HG03025 (cell line): ENCODE measurements around the gene RSRC1.
A peak's percentile ranks its signal among the peaks of the same experiment; 100 is the strongest.
"Not testable (repeated sequence)": the region's sequence is repeated elsewhere in the genome, so short reads cannot be mapped to it uniquely, and the experiment has no call there.

ENCODE experiments used
- ATAC-seq: cut with Tn5 transposase; IDR thresholded peaks from one replicate; pipeline ENCODE4 v1.9.1; 2021; ENCODE audit warnings: mild to moderate bottlenecking, moderate library complexity; ENCODE audit not compliant: unreplicated experiment, low FRiP score

The RSRC1 gene

DNA sequence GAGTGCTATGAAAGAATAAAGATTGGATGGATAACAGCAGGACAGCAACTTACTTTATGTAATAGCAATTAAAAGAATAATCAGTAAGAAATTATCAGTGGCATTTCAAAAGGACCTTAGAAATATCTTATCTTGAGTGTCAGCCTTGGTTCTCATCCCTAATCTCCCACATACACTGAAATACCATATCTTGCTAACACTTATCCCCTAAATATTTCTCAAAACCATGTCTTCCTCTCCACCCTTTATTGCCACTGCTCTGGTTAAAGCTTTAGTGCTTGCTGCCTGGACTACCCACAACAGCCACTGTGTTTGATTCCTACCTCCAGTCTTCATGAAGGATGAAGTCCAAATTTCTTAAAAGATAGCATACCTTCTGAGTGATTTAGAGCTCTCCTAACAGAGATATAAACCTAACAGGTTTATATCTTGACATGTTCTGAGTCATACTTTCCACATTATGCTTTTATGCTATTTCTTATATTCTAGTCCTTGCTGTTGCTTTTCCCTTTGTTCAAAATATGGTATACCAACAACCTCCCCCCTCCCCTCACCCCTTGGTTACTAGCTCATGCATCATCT lies 202.8 kb downstream of the RSRC1 start:
- no peak for ATAC-seq

DNA sequence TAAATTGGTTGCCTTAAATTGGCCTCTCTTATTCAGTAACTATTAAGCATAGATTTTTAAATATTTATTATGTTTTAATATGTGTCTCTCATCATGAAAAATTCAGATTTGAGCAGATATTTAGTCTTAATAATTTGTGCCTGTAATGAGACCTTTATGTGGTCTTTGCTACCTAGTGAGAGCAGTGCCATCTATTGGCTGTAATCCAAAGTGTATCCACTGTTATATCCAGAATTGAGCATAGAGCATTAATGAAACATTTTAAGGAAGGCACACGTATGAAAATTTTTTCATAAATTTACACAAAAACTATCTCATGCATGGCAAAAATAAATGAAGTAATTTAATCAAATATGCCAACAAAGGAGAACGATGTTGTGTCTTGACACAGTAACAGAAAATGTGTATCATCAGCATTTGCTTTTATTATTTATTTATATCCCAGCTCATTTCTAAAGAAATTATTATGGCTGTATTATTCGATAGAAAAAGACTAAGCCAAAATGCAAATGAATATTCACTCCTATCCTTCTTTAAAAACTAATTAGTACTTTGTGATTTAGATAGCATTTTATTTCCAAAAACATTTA lies 203.5 kb downstream of the RSRC1 start:
- ATAC-seq = no peak

DNA sequence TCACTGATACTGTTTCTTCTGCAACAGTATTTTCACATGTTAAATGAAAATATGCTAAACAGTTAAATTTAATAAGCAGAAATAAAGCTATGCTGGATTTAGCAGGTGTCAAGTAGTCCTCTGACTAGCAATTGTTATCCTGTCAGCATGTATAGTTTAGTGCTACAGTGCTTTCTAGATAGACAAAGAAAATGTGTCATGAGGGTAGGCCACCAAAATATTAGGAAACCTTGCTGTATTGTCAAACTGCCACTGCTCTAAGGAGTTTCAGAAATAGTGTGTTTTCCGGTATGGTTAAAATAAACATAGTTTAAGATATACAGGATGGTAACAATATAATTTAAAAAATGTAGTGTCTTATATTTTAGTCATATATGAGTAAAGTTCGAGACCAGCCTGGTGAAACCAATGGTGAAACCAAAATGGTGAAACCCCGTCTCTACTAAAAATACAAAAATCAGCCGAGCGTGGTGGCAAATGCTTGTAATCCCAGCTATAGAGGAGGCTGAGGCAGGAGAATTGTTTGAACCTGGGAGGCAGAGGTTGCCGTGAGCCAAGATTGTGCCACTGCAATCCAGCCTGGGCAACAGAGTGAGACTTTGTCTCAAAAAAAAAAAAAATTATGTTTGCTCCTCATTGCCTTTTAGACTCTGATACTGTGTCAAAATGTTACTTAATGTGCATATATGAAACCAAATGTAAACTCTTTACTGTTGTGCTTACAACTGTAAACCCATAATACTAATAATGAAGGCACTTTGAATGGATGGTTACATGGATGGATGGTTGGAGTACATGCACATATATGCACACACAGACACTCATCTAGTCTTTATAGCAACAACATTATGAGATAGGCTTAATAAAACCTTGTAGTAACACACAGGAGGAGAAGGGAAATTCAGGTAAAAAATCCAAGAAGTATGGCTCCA lies 204.8 kb downstream of the RSRC1 start:
- ATAC-seq = peak; percentile 57

DNA sequence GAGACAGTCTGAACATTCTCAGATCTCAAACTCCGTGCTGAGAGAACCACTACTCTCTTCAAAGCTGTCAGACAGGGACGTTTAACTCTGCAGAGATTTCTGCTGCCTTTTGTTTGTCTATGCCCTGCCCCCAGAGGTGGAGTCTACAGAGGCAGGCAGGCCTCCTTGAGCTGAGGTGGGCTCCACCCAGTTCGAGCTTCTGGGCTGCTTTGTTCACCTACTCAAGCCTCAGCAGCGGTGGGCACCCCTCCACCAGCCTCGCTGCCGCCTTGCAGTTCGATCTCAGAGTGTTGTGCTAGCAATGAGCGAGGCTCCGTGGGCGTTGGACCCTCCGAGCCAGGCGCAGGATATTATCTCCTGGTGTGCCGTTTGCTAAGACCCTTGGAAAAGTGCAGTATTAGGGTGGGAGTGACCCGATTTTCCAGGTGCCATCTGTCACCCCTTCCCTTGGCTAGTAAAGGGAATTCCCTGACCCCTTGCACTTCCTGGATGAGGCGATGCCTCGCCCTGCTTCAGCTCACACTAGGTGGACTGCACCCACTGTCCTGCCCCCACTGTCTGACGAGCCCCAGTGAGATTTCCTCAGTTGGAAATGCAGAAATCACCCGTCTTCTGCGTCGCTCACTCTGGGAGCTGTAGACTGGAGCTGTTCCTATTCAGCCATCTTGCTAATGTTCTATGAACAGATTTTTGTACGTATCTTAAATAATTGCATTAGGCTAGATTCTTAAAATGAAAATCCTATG lies 220.0 kb downstream of the RSRC1 start:
- ATAC-seq = not testable (repeated sequence)

DNA sequence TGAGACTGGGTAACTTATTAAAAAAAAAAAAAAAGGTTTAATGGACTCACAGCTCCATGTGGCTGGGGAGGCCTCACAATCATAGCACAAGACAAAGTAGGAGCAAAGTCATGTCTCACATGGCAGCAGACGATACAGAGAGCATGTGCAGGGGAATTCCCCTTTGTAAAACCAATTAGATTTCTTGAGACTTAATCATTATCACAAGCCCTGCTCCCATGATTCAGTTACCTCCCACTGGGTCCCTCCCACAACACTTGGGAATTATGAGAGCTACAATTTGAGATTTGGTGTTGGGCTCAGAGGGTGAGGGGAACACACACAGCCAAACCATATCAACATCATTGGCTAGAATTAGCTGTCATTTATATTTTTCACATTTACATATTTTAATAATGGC lies 221.0 kb downstream of the RSRC1 start:
- no peak for ATAC-seq

DNA sequence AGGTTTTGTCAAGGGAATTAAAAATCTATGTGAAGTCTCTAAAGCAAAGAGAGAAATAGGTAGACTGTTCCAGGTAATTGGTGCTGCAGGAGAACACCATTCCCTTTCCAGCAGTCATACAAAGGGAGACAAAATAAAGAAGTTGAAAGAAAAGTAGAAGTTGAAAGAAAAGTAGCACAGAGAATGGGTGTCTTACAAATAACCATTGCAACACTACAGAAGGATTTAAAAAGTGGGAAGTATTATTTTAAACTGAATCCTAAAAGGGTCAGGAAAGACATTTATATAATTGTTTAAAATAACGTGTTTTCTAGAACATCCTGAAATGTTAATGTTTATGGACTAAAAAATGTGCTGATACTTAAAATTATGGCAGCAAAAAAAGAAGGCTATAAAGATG lies 223.8 kb downstream of the RSRC1 start:
- no peak for ATAC-seq

DNA sequence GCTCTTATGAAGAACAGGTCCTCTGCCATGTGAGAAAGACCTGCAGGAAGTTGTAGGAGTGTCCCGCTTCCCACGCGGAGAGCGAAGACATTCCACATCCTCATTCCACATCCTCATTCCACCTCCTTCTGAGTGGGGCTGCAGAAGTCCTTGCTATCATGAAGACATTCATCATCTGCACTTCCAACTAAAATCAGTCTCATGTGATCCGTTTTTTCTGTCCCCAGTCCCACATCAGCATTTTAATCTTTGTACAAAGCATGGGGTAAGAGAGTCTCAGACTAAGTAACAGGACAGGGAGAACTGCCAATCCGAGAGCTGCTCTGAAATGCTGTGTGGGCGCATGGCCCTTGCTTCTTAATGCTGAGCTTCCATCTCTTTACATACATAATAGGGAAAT lies 227.2 kb downstream of the RSRC1 start:
- no peak for ATAC-seq

DNA sequence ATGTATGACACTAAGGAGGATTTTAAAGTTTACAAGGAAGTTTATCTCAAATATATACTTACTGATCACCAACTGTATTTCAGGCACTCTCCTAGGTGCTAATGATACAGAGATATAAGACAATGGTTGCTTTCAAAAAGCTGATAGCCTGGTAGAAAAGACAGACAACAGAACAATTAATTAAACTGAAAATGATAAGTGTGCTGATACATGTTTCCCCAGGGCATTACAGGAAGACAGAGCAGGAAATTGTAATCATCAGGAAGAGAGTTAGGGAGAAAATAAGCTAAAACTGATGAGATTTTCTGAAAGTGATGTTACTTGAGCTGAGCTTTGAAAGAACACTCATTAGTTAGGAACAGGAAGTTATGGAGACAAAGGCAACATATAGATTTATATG lies 229.7 kb downstream of the RSRC1 start:
- no peak for ATAC-seq

DNA sequence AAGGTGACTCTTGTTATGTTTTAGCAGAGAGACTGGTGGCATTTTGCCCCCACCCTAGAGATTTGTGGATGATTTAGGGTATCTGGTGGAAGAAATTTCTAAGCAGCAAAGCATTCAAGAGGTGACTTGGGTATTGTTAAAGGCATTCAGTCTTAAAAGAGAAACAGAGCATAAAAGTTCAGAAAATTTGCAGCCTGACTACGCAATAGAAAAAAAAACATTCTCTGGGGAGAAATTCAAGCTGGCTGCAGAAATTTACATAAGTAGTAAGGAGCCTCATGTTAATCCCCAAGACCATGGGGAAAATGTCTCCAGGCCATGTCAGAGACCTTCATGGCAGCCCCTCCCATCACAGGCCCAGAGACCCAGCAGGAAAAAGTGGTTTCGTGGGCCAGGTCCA lies 231.1 kb downstream of the RSRC1 start:
- not testable (repeated sequence) for ATAC-seq

DNA sequence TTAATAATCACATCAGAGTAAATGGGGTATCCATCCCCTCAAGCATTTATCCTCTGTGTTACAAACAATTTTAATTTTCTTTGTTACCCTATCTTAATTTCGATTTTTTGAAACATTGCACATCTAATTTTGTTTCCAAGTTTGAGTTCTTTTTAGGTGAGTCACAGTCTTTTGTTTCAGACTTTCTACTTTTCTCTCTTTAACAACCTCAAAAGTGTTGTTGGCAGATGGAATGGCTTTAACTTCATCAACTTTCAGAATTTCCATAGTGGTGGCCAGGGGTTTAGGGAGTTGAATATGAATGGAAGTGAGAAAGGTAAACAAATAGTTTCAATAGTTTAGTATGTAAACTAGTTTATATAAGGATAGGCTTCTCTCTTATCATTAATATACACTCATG lies 238.1 kb downstream of the RSRC1 start:
- ATAC-seq = no peak

DNA sequence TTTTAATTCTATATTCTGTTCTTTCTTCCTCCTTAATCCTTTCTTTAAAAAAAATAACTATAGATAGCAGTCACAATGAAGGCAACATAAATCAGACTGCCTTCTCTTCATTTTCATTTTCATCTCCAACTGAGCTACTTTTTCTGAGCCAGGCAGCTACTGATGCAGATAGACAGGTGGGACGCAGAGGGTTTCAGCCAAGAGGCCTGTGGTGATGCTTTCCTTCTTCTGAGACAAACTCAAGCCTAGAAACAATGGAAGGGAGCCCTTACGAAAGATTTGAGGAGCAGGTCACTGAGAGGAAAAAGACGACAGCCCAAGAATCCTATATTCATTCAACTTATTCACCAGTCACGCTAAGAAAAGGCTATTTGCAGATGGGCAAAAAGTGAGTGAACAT lies 241.1 kb downstream of the RSRC1 start:
- ATAC-seq = no peak

DNA sequence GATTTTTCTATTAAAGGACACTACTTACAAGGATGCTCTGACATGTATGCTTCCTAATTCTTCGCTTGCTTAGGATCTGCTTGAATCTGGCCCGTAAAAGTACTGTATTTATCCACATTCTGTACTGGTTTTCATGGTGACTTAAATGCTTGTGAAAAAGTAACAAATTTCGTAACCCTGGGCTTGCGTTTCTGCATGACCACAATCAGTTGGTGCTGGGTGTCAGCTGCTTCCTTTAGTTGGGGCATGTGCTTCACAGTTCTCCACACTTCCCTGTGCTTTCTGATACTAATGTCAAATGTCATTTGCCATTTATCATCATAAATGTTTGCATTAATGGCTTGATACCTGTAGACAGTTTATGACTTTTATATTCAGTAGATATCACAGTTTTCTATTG lies 242.7 kb downstream of the RSRC1 start:
- peak; percentile 54 for ATAC-seq

DNA sequence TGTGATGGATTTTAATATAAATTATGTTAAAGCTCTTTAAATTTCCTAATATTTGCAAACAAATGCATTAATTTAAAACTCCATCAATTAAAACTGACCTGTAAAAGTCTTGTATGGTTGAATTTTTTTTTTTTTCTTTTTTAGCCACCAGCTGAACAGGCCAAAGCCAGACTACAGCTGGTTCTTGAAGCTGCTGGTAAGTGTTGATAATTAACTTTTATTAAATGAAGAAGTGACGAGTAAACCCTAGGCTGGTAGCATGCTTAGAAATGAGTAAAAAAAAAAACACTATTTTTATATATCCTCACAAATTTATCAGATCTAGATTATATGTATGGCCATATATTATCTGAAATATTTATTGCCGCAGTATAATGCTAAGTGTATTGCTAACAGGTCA lies 244.8 kb downstream of the RSRC1 start:
- no peak for ATAC-seq

DNA sequence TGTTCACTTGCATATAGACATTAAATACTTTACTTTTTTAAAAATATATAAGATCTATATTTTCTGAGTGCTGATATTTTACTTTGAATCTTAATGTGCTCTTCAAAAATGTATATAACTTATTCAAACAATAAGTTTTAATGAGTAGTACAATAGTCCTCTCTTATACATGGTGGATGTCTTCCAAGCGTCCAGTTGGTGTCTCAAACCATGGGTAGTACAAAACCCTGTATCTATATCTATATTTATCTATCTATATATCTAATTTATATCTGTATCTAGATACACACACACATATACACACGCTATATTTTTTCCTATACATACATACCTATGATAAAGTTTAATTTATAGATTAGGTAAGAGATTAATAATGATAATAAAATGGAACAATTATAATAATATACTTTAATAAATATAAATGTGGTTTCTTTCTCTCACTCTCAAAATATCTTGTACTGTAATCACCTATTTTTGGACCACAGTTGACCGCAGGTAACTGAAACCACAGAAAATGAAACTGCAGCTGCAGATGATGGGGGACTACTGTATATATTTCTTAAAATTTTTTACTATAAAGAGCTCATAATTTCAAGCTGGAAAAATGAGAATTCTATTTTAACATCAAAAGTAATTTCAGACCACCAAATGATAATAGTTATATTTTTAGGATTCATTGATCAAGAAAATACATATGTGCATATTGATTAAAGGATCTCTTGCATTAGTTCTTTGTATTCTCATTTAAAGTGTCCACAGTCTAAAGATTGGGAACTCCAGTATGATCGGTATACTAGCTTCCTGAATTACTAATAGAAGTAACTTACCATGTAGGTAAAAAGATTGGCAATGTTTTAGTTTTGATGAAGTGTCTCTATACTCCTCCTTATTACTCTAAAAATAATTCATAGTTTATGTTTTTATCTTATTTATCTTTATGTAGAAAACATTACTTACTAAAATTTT lies 246.0 kb downstream of the RSRC1 start:
- ATAC-seq = peak; percentile 95

DNA sequence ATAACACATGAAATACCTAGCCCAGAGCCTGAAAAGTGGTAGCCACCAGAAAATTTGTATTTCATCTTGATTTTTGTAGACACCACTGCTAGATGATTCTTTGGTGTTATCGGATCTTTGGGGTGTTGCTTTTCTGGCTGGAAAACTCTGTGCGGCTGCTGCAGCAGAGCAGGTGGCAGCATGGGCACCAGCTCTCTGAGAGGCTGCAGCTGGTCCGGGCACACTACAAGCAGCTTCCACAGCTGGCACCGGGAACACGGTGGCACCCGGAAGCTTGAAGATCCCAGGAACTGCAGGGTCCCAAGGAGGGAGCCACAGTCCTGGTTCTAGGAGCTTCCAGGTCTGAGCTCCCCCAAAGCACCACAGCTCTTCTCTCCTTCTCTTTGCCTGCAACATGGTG lies 249.4 kb downstream of the RSRC1 start:
- no peak for ATAC-seq

DNA sequence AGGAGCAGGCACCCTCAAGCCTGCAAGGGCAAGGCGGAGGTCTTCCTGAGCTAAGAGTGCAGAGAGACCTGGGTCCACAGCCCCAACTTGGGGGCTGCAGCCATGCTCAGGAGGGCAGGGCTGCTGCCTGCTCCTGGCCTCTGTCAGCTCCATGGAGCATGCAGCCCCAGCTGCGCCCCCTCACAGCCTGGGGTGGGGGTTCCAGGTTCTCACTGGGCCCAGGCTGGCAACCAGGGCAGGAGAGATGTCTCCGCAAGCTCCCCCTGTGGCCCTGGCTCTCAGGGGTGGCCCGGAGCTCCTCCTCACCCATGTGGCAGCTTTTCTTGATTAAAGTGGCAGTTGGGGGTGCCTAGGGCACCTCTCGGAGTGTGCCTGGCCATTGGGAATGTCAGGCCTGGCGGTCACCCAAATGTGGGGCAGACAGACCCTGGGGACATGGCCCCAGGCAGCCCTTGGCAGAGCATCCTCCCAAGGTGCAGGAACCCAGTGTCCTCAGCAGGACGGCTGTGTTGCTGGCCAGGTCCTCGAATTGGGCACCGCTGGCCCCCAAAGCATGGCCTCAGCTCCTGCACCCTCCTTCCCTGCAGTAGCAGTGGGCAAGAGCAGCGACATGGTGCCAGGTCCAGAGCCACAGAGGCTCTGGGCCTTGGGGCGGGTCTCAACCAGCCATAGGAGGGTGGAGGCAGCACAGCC lies 251.0 kb downstream of the RSRC1 start:
- no peak for ATAC-seq

DNA sequence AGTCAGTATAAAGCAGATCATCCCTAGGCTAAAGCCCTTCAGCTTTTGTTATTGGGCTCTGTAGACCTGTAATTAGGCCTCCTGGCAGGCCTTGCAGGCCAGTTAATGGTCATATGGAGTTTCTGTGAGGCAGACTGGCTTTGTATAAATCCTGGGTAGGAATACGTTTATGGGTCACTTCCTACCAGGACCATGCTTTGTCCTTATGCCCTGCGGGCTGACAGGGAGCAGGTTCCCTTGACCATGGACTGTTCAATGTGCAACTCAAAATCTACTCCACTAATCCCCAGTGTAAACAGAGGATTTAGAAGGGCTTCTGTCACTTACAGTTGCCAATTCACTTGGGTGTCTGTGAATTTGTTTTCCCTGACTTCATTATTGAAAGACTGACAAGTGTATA lies 258.4 kb downstream of the RSRC1 start:
- no peak for ATAC-seq

DNA sequence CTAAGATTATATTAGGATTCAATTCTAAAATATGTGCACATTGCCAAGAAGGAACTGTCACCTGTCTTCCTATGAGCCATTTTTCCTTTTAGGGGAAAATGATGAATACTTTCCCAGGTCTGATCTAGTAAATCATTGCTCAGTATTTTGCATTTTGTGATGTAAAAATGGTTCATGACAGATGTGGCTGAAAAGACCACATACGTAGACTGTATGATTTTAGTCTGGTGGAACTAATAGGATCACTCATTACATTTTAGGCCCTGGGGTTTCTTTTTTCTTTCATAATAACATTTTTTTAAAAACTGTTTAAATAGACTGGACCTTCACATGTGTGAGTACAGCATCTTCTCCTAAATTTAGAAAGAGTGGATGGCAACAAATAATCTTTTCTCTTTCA lies 259.4 kb downstream of the RSRC1 start:
- ATAC-seq = no peak

DNA sequence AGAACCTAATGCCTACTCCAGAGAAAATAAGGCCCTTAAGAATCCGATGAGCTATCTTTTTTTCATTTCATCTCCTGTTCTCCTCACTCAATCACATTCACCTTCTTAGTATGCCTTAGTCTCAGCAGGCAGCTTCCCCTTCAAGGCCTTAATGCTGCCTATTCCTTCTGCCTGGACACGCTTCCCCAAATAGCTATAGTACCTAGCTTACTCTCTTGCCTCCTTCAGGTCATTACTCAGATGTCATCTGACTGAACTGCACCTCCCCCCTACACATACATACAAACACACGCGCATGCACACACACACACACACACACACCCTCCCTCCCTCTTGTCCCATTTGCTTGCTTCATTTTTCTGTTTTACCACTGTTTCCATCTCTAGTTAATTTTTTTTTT lies 269.6 kb downstream of the RSRC1 start:
- ATAC-seq = no peak
